AG09319 (cell line): Measurements from ENCODE around the gene SEMA3E.

Experiments
- DNase-seq: peaks from one replicate; pipeline ENCODE4 v3.0.0-alpha.2; 2010; ENCODE audit warnings: low read depth; ENCODE audit errors: extremely low read depth
- TF ChIP-seq, protein P1 (sequence below): IDR thresholded peaks from 2 replicates; pipeline ENCODE4 v1.5.1; 2011; ENCODE audit warnings: low read depth, mild to moderate bottlenecking, inconsistent platforms, low read length, moderate library complexity

The SEMA3E gene

GRCh38 chr7:83611776-83612175 lies 37.2 kb downstream of the SEMA3E start:
- no peak for DNase-seq
- TF ChIP-seq, protein P1, sequence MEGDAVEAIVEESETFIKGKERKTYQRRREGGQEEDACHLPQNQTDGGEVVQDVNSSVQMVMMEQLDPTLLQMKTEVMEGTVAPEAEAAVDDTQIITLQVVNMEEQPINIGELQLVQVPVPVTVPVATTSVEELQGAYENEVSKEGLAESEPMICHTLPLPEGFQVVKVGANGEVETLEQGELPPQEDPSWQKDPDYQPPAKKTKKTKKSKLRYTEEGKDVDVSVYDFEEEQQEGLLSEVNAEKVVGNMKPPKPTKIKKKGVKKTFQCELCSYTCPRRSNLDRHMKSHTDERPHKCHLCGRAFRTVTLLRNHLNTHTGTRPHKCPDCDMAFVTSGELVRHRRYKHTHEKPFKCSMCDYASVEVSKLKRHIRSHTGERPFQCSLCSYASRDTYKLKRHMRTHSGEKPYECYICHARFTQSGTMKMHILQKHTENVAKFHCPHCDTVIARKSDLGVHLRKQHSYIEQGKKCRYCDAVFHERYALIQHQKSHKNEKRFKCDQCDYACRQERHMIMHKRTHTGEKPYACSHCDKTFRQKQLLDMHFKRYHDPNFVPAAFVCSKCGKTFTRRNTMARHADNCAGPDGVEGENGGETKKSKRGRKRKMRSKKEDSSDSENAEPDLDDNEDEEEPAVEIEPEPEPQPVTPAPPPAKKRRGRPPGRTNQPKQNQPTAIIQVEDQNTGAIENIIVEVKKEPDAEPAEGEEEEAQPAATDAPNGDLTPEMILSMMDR: no peak

GRCh38 chr7:83610649-83611304 lies 38.2 kb downstream of the SEMA3E start:
- TF ChIP-seq, protein P1: no peak
- DNase-seq: no peak

- TF ChIP-seq, protein P1: no peak
- no peak for DNase-seq
Observed at GRCh38 chr7:83608716-83609115, 40.2 kb downstream of the SEMA3E start.

GRCh38 chr7:83603649-83604048 lies 45.3 kb downstream of the SEMA3E start:
- TF ChIP-seq, protein P1: no peak

GRCh38 chr7:83599131-83599530 lies 49.8 kb downstream of the SEMA3E start:
- TF ChIP-seq, protein P1: no peak

More at GRCh38 chr7:83603649-83604048, 45.3 kb downstream of the SEMA3E start:
- no peak for DNase-seq

GRCh38 chr7:83593921-83594475 lies 54.9 kb downstream of the SEMA3E start:
- TF ChIP-seq, protein P1: no peak
- no peak for DNase-seq

More at GRCh38 chr7:83599131-83599530, 49.8 kb downstream of the SEMA3E start:
- no peak for DNase-seq

GRCh38 chr7:83588602-83589240 lies 60.2 kb downstream of the SEMA3E start:
- no peak for DNase-seq

More at GRCh38 chr7:83588602-83589240, 60.2 kb downstream of the SEMA3E start:
- TF ChIP-seq, protein P1: no peak
